ENCODE measurements around the gene BICRA. TPM values are rescaled to one million over a fixed set of nuclear protein-coding genes. Genes with fewer than 3 reads are reported as not detected.
A peak's percentile ranks its signal among the peaks of the same experiment; 100 is the strongest.

Gene BICRA
- total and polyA plus RNA-seq, 9 of the 15 experiments (the other 6 are each of a cell fraction or from before 2014, with no cell fraction given), result 0.01 to 8.8 (median 1.2) TPM

DNA sequence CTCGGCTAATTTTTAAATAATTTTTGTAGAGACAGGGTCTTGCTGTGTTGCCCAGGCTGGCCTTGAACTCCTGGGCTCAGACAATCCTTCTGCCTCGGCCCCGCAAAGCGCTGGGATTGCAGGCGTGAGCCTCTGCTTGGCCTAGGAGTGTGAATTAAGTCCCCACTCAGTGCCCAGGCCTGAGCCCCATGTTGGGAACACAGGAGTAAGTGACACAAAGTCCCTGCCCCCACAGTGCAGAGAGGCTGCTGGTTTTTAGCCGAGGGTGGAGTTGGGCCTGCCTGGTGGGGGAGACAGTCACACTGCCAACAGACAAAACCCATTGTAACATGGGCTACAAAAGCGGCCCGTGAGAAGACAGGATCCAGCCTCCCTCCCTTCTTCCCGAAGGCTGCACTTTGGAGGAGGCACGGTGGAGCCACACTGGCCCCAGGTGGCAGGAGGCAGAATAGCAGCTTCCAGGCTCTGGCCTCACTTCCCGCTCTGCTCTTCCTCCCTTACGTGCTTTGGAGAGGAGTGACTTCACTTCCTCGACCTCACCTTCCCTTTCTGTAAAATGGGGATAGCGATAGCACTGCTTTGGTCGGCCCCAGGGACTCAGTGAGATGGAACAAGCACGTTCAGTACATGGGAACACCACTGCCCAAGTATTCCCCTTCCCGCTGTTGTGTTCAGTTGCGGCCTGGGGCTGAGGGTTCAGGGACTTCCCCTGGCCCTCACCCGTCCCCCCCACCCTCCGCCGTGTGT, 89.1 kb downstream of the BICRA start (continued):
- TF ChIP-seq, protein P1, sequence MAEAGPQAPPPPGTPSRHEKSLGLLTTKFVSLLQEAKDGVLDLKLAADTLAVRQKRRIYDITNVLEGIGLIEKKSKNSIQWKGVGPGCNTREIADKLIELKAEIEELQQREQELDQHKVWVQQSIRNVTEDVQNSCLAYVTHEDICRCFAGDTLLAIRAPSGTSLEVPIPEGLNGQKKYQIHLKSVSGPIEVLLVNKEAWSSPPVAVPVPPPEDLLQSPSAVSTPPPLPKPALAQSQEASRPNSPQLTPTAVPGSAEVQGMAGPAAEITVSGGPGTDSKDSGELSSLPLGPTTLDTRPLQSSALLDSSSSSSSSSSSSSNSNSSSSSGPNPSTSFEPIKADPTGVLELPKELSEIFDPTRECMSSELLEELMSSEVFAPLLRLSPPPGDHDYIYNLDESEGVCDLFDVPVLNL (CRISPR knock-in tag; IDR thresholded peaks at IDR 0.05; ENCODE audit: low read depth), result no peak; the same call in 1 of the 2 replicates
- TF ChIP-seq HDAC1 (IDR thresholded peaks at IDR 0.05) (no peak), RBM25 (IDR thresholded peaks at IDR 0.05; ENCODE audit: low read depth, low read length, severe bottlenecking) (peak; percentile 68), ZNF668 (CRISPR knock-in tag; IDR thresholded peaks at IDR 0.05) (no peak), NUFIP1 (IDR thresholded peaks at IDR 0.05; ENCODE audit: partially characterized antibody) (no peak), RBM17 (IDR thresholded peaks at IDR 0.05; ENCODE audit: borderline replicate concordance, low read depth, low read length) (no peak), MAFG (tag; conservative IDR thresholded peaks at IDR 0.05) (no peak), TAF7 (tag; IDR thresholded peaks at IDR 0.05) (no peak), SP2 (IDR thresholded peaks at IDR 0.05; ENCODE audit: extremely low read depth, low read depth, low read length, poor library complexity, severe bottlenecking) (no peak), NELFE (IDR thresholded peaks at IDR 0.05; ENCODE audit: insufficient read depth, insufficient read length) (no peak), HDAC8 (tag; IDR thresholded peaks at IDR 0.05) (no peak), DPF2 (IDR thresholded peaks at IDR 0.05) (no peak), ZNF197 (CRISPR knock-in tag; IDR thresholded peaks at IDR 0.05; ENCODE audit: low read depth) (no peak), ZNF134 (CRISPR knock-in tag; conservative IDR thresholded peaks at IDR 0.05) (no peak), ZFX (CRISPR knock-in tag; IDR thresholded peaks at IDR 0.05) (no peak), MTF1 (CRISPR knock-in tag; IDR thresholded peaks at IDR 0.05; ENCODE audit: borderline replicate concordance) (no peak), ETV5 (CRISPR knock-in tag; IDR thresholded peaks at IDR 0.05; ENCODE audit: low read depth) (0 out of 2 replicates have a peak, but pooled peaks have one; percentile 39), KLF13 (tag; IDR thresholded peaks at IDR 0.05; ENCODE audit: borderline replicate concordance, low read depth) (no peak), SPI1 (IDR thresholded peaks at IDR 0.05; ENCODE audit: borderline replicate concordance, low read depth, low read length) (peak; percentile 55; the same call in 1 of the 2 replicates), ZNF785 (CRISPR knock-in tag; IDR thresholded peaks at IDR 0.05) (no peak), GATAD2B (IDR thresholded peaks at IDR 0.05; ENCODE audit: borderline replicate concordance) (no peak)
- TF ChIP-seq, protein P2, sequence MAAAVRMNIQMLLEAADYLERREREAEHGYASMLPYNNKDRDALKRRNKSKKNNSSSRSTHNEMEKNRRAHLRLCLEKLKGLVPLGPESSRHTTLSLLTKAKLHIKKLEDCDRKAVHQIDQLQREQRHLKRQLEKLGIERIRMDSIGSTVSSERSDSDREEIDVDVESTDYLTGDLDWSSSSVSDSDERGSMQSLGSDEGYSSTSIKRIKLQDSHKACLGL (CRISPR knock-in tag; IDR thresholded peaks at IDR 0.05; ENCODE audit: borderline replicate concordance, poor library complexity, severe bottlenecking), result no peak
- TF ChIP-seq, protein P3, sequence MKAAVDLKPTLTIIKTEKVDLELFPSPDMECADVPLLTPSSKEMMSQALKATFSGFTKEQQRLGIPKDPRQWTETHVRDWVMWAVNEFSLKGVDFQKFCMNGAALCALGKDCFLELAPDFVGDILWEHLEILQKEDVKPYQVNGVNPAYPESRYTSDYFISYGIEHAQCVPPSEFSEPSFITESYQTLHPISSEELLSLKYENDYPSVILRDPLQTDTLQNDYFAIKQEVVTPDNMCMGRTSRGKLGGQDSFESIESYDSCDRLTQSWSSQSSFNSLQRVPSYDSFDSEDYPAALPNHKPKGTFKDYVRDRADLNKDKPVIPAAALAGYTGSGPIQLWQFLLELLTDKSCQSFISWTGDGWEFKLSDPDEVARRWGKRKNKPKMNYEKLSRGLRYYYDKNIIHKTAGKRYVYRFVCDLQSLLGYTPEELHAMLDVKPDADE (conservative IDR thresholded peaks at IDR 0.05; ENCODE audit: control insufficient read depth, low read depth, low read length), result no peak
- TF ChIP-seq, protein P4, sequence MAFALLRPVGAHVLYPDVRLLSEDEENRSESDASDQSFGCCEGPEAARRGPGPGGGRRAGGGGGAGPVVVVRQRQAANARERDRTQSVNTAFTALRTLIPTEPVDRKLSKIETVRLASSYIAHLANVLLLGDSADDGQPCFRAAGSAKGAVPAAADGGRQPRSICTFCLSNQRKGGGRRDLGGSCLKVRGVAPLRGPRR (CRISPR knock-in tag; IDR thresholded peaks at IDR 0.05), result no peak

Data from K562 (cell line).